ENCODE results near the gene BRICD5.

GRCh38 chr16:2216330-2216729 is 5.7 kb upstream of the BRICD5 start:
- no peak for TF ChIP-seq EZH2 (conservative IDR thresholded peaks at IDR 0.05; ENCODE audit: low read depth, low read length)
- no peak for TF ChIP-seq CTCF (CRISPR knock-in tag; IDR thresholded peaks at IDR 0.05)
- TF ChIP-seq YEATS2 (CRISPR knock-in tag; IDR thresholded peaks at IDR 0.05; ENCODE audit: borderline replicate concordance), result no peak
